A549 (cell line): ENCODE results near the gene TEX11.

ENCODE experiments used
- CEBPB ChIP-seq, 2 experiments: fragments of >200 bp in 1 of 2; sonication (Bioruptor Twin) in 1 of 2; formaldehyde crosslinking in 1 of 2; IDR thresholded peaks; 2 replicates each; pipeline ENCODE4 v1.6.1; 2012 to 2016
- CTCF ChIP-seq: fragments of >200 bp; sonication (Bioruptor Twin); formaldehyde crosslinking; IDR thresholded peaks from 3 replicates; pipeline ENCODE4 v1.5.1; 2016
- ELK1 ChIP-seq: fragments of 150-350 bp; IDR thresholded peaks from 2 replicates; pipeline ENCODE4 v1.6.1; 2014; ENCODE audit warnings: low read depth, mild to moderate bottlenecking, low read length
- EP300 ChIP-seq, 2 experiments: fragments of >200 bp; sonication (Bioruptor Twin); formaldehyde crosslinking; IDR thresholded peaks; 2 replicates in 1 of 2; 3 replicates in 1 of 2; pipeline ENCODE4 v1.6.1; 2016 to 2017
- ESRRA ChIP-seq: fragments of 150-350 bp; IDR thresholded peaks from 2 replicates; pipeline ENCODE4 v1.6.1; 2014; ENCODE audit warnings: mild to moderate bottlenecking, low read length, borderline replicate concordance
- JUN ChIP-seq, 2 experiments: fragments of >200 bp; sonication (Bioruptor Twin); formaldehyde crosslinking; IDR thresholded peaks; 2 replicates in 1 of 2; 3 replicates in 1 of 2; pipeline ENCODE4 v1.6.1; 2016 to 2017
- KDM1A ChIP-seq: fragments of 200-600 bp; sonication (generic); IDR thresholded peaks from 2 replicates; pipeline ENCODE4 v1.6.1; 2016; ENCODE audit warnings: low read depth, mild to moderate bottlenecking
- MYC ChIP-seq: IDR thresholded peaks from 2 replicates; pipeline ENCODE4 v1.6.1; 2012; ENCODE audit warnings: mild to moderate bottlenecking, inconsistent platforms, low read length, improper control_type of control experiment, borderline replicate concordance
- PHF8 ChIP-seq: fragments of 200-600 bp; sonication (generic); IDR thresholded peaks from 2 replicates; pipeline ENCODE4 v1.6.1; 2016; ENCODE audit warnings: low read depth, mild to moderate bottlenecking, antibody characterized with exemption, moderate library complexity, borderline replicate concordance
- POLR2A ChIP-seq: IDR thresholded peaks from 2 replicates; pipeline ENCODE4 v1.6.1; 2012; ENCODE audit warnings: mild to moderate bottlenecking, low read length
- USF2 ChIP-seq: fragments of 450-650 bp; IDR thresholded peaks from 2 replicates; pipeline ENCODE4 v1.6.1; 2014; ENCODE audit warnings: antibody characterized with exemption

GRCh38 chrX:70592091-70592490 is 316.4 kb downstream of the TEX11 start:
- TF ChIP-seq KDM1A (no peak), POLR2A (no peak), CTCF (no peak), USF2 (no peak), ESRRA (no peak), PHF8 (no peak), MYC (no peak), EP300 (IDR thresholded peaks at IDR 0.05) (no peak), CEBPB (IDR thresholded peaks at IDR 0.05) (no peak), JUN (IDR thresholded peaks at IDR 0.05) (no peak), ELK1 (no peak)
